HG03280 (cell line): ENCODE results near the gene PJA2.

ENCODE experiments used
- ATAC-seq: cut with Tn5 transposase; IDR thresholded peaks from one replicate; pipeline ENCODE4 v1.9.1; 2021; ENCODE audit warnings: mild to moderate bottlenecking, moderate library complexity; ENCODE audit not compliant: unreplicated experiment

PJA2 gene

DNA sequence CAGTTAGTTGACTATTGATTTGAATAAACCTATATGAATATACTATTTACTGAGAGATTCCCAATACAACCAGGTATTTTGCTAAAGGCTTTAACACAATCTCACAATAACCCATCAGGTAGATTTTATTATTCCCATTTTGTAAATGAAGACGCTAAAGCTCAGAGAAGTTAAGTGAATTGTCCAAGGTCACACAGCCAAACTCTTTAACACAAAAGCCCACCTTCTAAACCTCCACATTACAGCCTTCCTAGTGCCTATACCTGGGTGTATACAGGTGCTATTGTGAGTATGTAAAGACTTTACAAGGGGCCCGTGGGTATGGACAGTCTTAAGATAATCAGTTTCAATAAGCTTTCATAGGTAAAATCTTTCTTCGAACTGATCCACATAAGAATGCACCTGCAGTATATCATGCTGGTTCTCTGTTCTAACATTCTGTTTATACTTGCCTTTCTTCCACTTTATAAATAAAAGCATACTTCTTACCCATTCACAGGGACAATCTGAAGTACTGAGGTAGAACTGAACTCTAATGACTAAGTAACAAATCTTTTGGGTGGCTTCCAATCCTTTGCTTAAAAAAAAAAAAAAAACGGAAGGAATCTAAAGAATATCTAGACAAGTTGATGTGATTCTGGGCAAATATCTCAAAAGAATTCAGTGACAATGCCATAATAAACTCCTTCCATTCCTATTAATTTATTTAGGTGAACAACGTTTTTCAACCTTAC is 59.1 kb downstream of the PJA2 start:
- no peak for ATAC-seq

DNA sequence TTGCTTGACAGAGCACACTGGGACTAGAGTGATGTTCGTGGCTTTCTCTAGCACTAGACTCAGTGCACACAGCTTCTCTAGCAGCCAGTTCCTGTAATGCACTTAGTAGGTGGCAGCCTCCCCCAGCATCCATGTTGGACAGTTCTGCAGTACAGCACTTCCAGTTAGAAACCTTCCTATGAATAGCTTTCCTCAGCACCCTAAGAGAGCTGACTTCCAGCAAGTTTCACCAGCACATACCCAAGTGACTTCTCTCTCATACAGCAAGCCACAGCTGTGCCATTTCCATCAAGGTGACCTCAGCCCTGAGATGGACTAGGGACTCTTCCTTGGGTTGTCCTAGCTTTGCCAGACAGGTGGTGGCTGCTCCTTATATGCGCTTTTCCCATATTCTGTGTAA is 60.4 kb downstream of the PJA2 start:
- ATAC-seq: no peak

GRCh38 chr5:109347252-109347888 is 62.4 kb downstream of the PJA2 start:
- ATAC-seq: no peak

DNA sequence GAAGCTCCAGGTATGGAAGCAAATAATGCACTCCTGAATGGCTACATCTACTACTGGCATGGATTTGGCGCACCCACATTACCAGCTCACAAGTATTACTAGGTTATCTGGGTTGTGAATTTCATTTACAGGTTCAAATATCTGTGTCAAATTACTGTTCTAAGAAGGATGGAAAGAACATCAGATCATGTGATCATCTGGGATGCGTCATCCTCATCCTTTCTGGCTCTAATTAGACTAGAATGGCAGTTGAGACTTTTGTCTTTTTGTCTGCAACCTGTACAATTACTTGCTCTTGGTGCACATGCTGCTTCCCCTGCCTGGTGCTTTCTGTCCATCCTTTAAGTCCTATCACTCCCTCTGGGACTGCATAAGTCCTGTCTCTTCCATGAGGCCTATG is 64.1 kb downstream of the PJA2 start:
- no peak for ATAC-seq

DNA sequence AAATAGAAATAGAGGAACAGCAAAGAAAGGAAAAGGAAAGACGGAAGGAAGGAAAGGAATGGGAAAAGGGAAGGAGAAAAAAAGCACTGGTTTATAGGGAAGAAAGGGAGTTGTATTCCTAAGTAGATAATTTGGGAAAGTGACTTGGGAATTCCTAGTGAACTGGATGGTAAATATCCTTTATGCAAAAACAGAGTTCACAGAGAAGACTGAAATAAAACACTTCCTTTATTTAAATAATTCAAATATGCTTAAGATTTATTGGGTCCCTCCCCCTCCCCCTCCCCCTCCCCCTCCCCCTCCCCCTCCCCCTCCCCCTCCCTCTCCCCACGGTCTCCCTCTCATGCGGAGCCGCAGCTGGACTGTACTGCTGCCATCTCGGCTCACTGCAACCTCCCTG is 69.4 kb downstream of the PJA2 start:
- no peak for ATAC-seq

DNA sequence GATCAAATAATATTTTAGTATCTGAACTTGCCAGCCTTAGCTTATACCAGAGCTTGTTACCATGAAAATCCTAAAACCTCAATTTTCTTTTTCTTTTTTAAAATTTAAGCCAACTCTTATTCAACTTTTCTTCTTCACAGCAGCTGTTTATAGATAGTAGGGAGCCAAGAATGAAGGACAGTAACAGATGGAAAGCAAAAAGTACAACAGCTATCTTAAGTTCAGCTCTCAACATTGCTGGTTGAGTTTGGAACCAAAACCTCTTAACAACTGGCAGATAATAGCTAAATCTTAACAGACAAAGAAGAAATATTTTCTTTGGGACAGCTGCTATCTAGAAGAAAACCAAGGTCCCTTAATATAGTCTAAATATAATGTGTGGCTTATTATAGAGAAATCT is 74.7 kb downstream of the PJA2 start:
- no peak for ATAC-seq

DNA sequence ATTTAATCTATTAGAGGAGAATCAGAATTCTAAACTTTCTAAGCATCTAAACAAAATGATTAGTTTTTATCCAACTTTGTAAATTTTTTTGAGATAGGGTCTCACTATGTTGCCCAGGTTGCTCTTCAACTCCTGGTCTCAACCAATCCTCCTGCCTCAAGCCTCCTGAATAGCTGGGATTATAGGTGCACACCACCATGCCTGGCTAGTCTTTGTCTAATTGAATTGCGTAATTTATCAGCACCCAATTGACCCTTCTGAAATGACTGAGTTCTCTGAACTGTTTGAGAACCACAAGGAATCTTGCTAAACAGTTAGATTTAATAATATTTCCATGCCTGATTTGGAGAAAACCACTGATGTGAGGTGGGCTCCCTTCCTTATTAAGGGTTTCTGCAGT is 75.7 kb downstream of the PJA2 start:
- no peak for ATAC-seq

- no peak for ATAC-seq
Measured at GRCh38 chr5:109329333-109330237, 80.2 kb downstream of the PJA2 start.

GRCh38 chr5:109328626-109329025 is 81.1 kb downstream of the PJA2 start:
- no peak for ATAC-seq

GRCh38 chr5:109327570-109327969 is 82.2 kb downstream of the PJA2 start:
- ATAC-seq: no peak

DNA sequence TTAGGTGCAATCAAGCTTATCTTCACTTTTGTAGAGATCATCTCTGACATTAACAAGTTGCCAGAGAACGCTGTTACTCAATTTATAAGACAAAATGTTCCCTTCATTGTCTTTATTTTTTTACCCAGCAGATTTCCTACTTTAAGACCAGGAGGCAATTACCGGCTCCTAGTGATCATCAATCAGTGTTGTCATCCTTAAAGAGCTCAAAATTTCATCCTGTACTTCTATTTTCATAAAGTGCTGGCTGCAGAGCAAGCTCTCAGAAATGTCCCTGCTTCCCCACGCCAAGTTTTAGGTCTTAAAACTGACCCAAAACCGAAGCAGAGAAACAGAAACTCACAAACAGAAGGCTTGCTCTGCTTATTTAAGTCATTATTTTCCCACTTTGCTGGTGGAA is 82.9 kb downstream of the PJA2 start:
- ATAC-seq: no peak

GRCh38 chr5:109325456-109325855 is 84.3 kb downstream of the PJA2 start:
- no peak for ATAC-seq

- no peak for ATAC-seq
Measured at GRCh38 chr5:109324931-109325330, 84.8 kb downstream of the PJA2 start.

- no peak for ATAC-seq
Measured at GRCh38 chr5:109324351-109324750, 85.4 kb downstream of the PJA2 start.

DNA sequence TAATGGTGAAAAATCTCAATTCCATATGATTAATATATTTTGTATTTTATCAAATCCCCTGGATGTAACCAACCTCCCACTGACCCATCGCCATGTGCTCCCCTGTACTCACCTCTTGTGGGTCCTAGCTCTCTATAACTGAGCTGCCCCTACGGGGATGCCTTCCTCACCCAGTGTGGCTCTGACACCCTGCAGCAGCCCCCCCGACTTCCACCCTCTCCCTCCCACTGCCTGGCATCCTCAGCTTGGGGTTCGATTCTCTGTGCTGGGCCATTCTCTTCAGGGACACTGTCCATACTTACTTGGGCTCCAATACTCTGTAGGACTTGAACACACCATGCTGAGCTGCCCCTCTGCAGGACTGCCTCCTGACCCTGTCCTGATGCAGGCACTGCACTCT is 87.1 kb downstream of the PJA2 start:
- ATAC-seq: no peak

GRCh38 chr5:109319351-109319750 is 90.4 kb downstream of the PJA2 start:
- ATAC-seq: no peak

GRCh38 chr5:109318455-109319108 is 91.2 kb downstream of the PJA2 start:
- ATAC-seq: no peak

DNA sequence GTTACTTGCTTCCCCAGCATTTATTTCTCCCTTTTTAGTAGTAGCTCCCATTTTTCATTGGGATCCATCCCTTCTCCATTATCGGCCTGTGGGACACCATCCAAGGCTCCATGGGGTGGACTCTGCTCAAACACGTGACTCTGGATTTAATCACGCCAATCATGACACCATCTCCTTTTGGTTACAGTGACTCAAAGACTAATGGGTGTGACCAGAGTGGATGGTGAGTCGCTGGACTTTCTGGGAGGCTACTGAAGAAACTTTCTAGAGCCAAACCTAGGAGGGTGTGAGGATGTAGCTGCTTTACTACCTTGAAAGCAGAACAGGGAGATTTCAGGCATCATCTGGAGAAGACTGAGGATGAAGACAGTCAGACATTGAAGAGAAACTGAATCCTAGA is 93.1 kb downstream of the PJA2 start:
- ATAC-seq: no peak

DNA sequence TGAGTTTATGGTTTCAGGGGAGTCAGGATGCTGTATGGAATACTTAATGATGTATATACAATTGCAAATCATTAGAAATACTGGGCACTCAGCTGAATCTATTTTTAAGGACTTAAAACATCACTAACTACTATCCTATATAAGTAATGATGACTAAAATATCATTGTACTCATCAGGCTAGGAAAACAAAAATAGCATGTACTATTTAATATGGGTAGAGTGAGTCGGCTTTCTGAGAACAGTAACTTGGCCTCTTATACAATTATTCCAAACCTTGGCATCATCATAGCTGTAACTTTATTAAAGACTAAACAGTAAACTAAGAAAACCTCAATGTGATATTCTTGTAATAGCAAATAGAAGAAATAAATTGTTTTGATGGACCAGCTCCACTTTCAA is 94.5 kb downstream of the PJA2 start:
- no peak for ATAC-seq

- no peak for ATAC-seq
Measured at GRCh38 chr5:109313127-109313526, 96.6 kb downstream of the PJA2 start.

DNA sequence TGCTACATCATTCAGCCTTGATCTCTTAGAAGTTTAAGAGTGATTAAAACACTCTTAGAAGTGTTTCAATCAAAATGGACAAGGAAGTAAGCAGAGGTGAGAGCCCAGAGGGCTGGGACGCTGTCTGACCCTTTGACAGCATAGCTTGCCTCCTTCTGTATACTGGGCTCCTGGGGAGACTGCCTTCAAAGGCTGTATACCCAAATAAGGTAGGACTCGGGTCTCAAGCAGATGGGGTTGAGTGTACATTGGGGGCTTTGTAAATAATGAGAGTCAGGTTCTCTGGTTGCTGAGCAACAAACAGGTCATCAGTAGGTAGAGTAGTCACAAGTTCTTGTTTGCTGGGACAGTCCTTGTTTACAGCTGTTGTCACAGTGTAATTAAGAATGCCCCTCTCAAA is 97.1 kb downstream of the PJA2 start:
- no peak for ATAC-seq
